ENCODE measurements around the gene ID1.

ID1 gene

DNA sequence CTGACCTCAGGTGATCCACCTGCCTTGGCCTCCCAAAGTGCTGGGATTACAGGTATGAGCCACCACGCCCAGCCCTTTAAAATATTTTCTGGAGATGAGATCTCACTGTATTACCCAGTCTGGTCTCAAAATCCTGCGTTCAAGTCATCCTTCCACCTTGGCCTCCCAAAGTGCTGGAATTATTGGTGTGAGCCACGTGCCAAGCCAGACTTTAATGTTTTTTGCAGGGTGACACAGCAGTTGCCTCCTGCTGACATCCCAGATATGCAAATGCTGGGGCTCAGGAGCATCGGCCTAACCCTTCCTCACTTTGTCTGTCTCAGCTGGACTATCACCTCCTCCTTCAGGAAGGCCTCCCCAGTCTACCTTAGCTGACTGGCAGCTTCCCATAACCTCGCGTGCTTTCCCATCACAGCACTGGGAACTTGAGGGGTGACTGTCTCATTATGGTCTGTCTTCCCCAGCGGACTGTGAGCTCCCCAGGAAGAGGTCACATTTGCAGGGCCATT is 14.3 kb upstream of the ID1 start:
- H3K36me3 Mint-ChIP-seq (ENCODE audit: low read depth) = no peaks in the 10 kb centered on the region
- TF ChIP-seq, protein P1, sequence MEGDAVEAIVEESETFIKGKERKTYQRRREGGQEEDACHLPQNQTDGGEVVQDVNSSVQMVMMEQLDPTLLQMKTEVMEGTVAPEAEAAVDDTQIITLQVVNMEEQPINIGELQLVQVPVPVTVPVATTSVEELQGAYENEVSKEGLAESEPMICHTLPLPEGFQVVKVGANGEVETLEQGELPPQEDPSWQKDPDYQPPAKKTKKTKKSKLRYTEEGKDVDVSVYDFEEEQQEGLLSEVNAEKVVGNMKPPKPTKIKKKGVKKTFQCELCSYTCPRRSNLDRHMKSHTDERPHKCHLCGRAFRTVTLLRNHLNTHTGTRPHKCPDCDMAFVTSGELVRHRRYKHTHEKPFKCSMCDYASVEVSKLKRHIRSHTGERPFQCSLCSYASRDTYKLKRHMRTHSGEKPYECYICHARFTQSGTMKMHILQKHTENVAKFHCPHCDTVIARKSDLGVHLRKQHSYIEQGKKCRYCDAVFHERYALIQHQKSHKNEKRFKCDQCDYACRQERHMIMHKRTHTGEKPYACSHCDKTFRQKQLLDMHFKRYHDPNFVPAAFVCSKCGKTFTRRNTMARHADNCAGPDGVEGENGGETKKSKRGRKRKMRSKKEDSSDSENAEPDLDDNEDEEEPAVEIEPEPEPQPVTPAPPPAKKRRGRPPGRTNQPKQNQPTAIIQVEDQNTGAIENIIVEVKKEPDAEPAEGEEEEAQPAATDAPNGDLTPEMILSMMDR (IDR thresholded peaks at IDR 0.05) = no peak
- H3K4me1 Mint-ChIP-seq = peaks cover 44% of the 10 kb centered on the region
- H3K4me3 Mint-ChIP-seq = no peak overlapping the region
- H3K27me3 Mint-ChIP-seq (ENCODE audit: low read depth, poor library complexity) = peaks cover 8% of the 10 kb centered on the region
- peak overlapping the region; percentile 48 for H3K27ac Mint-ChIP-seq
- no peak for DNase-seq
- peaks cover 5% of the 10 kb centered on the region for H3K9me3 Mint-ChIP-seq

DNA sequence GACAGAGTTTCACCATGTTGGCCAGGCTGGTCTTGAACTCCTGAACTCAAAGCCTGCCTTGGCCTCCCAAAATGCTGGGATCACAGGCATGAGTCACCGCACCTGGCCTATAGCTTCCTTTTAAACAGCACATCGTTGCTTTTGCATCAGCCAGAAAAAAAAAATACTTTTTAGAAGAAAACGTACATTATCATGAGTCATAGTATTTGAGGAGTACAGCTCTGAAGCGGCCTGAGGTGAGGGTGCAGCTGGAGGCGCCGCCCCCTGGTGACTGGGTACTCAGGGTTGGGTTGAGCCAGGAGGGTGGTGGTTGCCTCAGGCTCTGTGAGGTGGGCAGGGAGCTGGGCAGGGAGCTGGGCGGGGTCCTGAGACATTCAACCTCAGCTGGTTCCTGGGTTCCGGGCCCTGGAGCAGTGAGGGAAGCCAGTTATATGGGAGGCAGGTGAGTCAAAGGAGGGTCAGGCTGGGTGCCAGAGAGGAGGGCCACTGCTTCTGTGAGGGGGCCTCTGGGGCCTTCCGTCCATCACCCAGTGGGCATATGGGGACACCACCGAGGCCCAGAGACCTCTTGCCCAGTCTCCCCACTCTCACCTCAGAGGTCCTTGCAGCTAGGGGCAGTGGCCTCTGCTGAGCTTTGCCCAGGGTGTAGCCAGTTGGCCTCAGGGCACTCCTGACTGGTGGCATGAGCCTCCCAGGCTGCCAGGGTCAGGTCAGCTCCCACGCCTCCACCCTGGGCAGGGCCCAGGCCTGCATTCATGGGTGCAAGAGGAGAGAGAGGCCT is 11.7 kb upstream of the ID1 start:
- Mint-ChIP-seq H3K27ac (peak overlapping the region; percentile 45), H3K4me1 (peaks cover 44% of the 10 kb centered on the region), H3K9me3 (peaks cover 1% of the 10 kb centered on the region), H3K27me3 (ENCODE audit: low read depth, poor library complexity) (peaks cover 5% of the 10 kb centered on the region), H3K36me3 (ENCODE audit: low read depth) (no peaks in the 10 kb centered on the region), H3K4me3 (no peak overlapping the region)
- DNase-seq = no peak
- TF ChIP-seq, protein P1 (IDR thresholded peaks at IDR 0.05) = no peak

DNA sequence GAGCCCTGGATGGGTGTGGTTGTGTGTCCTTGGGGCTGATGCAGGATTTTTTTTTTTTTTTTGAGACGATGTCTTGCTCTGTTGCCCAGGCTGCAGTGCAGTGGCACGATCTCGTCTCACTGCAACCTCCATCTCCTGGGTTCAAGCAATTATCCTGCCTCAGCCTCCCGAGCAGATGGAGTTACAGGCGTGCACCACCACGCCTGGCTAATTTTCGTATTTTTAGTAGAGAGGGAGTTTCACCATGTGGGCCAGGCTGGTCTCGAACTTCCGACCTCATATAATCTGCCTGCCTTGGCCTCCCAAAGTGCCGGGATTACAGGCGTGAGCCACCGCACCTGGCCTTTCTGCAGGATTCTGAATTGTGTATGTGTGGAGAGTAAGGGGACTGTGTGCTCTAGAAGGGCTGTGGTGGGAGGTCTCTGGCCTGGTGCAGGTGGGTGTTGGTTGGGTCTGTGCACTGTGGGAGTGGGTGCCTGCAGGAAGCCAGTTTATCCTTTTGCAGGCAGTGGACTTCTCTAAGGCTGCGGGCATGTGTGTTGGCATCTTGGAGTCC is 11.0 kb upstream of the ID1 start:
- H3K27me3 Mint-ChIP-seq (ENCODE audit: low read depth, poor library complexity) = peaks cover 3% of the 10 kb centered on the region
- no peaks in the 10 kb centered on the region for H3K36me3 Mint-ChIP-seq (ENCODE audit: low read depth)
- TF ChIP-seq, protein P1 (IDR thresholded peaks at IDR 0.05) = no peak
- no peaks in the 10 kb centered on the region for H3K9me3 Mint-ChIP-seq
- H3K4me3 Mint-ChIP-seq = no peak overlapping the region
- peak overlapping the region; percentile 33 for H3K27ac Mint-ChIP-seq
- H3K4me1 Mint-ChIP-seq = peaks cover 38% of the 10 kb centered on the region
- DNase-seq = no peak

DNA sequence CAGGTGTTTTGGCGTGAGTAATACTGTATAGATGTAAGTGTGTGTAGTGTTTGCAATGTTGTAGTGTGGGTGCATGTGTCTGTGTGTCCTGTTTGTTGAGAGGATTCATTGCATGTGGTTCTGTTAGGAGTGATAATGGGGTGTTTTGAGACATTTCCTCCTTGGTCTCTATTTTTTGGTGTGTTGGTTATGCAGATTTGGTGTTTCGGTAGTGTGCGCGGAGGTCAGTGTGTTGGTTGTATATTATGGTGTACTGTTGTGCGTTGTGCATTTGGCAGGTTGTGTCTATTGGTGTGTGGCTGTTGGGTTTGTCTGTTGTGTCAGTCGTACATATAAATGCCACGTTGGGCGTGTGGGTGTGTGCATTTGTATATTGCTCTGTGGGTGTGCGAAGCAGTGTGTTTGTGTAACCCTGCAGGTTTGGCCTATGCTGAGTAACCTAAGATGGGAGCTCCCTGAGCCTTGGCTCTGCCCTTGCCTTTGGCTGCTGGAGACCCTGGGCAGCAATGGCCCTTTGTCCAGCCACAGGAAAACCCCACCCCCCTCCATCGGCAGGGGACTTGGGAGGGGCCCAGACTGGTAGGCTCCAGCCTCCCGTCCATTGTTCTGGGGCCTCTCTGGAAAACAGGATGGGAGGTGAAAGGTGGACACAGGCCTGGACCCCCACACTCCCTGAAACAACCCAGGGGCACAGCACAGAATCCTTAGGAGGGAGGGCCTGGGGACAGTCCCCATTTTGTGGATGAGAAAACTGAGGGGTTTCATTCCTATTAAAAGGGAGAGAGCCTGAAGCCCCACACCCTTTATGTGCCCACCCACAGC is 10.3 kb upstream of the ID1 start:
- Mint-ChIP-seq H3K36me3 (ENCODE audit: low read depth) (no peaks in the 10 kb centered on the region), H3K9me3 (no peaks in the 10 kb centered on the region), H3K27ac (peak overlapping the region; percentile 33), H3K27me3 (ENCODE audit: low read depth, poor library complexity) (no peaks in the 10 kb centered on the region), H3K4me3 (no peak overlapping the region), H3K4me1 (peaks cover 31% of the 10 kb centered on the region)
- DNase-seq = peak; percentile 27
- TF ChIP-seq, protein P1 (IDR thresholded peaks at IDR 0.05) = no peak

DNA sequence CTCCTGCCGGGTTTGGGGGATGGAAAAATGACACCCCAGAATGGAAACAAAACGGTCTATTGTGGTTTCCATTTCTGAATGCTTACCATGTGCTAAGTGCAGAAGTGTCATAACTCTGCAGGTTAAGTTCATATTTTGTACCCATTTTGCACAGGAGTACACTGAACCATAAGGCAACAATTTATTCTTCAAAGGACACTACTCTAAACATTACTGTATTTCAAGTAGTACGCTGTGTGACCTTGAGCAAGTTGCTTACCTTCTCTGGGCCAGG is 9.8 kb upstream of the ID1 start:
- TF ChIP-seq, protein P1 (IDR thresholded peaks at IDR 0.05) = no peak
- H3K4me3 Mint-ChIP-seq = no peak overlapping the region
- no peak for DNase-seq
- H3K27me3 Mint-ChIP-seq (ENCODE audit: low read depth, poor library complexity) = no peaks in the 10 kb centered on the region
- peak overlapping the region; percentile 93 for H3K27ac Mint-ChIP-seq
- no peaks in the 10 kb centered on the region for H3K36me3 Mint-ChIP-seq (ENCODE audit: low read depth)
- H3K4me1 Mint-ChIP-seq = peaks cover 31% of the 10 kb centered on the region
- H3K9me3 Mint-ChIP-seq = no peaks in the 10 kb centered on the region
